GM18909 (cell line): ENCODE results near the gene ACVR1.
"Not testable (repeated sequence)": the region's sequence is repeated elsewhere in the genome, so short reads cannot be mapped to it uniquely, and the experiment has no call there.

ENCODE experiments used
- ATAC-seq: cut with Tn5 transposase; IDR thresholded peaks from one replicate; pipeline ENCODE4 v1.9.1; 2021; ENCODE audit warnings: mild to moderate bottlenecking; ENCODE audit not compliant: unreplicated experiment, poor library complexity

ACVR1 gene

DNA sequence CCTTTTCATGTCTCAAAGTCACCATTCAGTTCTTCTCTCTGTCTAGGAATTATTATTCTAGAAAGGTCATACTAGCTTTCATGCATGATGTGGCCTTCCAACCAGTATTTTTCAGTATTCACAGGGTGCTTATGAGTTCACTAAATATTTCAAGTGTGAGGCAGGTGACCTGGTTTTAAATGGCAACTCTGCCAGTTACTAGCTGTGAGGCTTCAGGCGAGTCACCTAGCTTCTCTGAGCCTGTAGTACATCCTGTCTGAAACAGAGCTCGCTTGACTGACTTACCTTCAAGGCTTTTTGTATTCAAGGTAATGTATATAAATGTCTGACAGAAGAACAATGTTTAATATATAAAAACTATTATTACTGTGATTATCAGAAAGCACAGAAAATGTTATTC, 19.4 kb upstream of the ACVR1 start:
- ATAC-seq = no peak

- no peak for ATAC-seq
These were observed 18.7 kb upstream of the ACVR1 start for GRCh38 chr2:157894694-157895435.

DNA sequence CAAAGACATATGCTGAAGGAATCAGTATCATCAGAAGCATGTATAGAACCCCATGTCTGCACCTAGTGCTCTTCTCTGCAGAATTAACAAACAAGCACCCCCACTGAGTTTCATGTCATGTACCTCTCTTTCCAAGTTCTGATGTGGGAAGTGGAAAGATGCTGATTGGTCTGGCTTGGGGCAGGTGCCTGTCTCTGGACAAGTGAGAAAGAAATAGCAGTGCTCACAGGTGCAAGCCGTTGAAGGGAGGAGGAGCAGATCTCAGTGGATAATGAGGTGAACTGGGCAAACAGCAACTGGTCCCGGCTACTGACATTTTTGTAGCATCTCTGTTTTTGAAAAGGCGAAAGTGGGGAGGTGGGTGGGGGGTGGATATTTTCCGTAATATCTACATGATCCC, 17.5 kb upstream of the ACVR1 start:
- ATAC-seq = no peak

DNA sequence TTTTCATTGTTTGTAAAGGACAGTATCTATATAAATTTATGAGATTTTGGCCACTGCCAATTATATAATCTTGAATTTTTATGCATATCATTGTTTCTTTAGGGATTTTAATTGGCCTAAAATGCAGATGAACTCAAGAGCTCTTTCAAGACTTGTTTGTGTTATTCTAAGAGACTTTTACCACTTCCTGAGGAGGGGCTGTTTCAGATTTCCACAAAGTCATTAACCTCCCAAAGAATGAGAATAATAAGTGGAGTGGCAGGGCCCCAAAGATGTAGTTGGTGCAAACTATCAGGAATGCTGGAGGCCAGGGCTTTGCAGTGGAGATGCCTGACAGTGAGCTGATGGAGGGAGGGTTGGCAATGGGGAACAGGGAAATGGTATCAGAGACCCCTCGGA, 15.5 kb upstream of the ACVR1 start:
- ATAC-seq = no peak

DNA sequence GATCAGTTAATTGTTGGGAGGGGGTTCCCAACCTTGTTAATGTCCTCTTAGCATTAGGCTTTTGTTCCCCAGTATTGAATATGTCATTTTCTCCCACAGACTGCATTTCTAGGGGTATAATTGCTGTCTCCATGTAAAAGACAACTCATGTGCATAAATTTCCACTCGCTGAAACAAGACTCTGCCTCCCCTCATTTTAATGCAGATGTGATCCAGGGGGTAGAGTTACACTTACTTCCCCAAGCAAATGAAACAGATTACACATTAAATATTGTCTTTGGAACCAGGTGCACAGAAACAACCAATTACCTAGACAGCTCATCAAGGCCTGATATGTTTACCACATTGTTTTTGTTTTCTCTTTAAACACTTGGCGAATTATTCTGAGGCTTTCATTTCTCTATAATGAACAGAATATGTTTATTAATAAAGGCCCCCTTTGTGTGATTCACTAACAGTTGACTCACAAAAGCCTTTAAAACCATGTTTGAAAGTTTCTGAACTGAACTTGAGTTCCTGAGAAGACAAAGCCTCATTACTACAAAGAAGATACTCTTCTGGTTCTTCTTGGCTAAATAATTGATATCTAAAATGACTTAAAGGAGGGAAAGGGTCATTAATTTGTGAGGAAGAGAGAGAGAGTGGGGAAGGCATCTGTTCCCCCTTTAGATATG, 15.0 kb upstream of the ACVR1 start:
- ATAC-seq = no peak

DNA sequence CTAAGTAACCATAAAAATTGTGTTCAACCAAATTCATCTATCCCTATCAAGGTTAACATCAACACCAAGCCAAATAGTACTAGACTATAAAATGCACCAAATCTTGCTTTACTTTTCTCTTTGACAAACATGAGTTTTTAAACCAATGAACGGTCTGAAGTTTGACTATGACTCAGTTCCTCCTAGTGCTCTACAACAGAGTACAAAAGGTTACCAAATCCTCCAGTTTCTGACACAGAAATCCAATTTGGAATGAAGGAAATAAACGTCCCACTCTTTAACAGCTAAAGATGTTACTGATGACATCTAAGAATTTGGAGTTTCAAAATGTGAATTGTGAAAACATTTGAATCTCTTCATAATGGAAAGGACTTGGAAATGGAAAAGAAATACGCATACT, 11.8 kb upstream of the ACVR1 start:
- no peak for ATAC-seq

- not testable (repeated sequence) for ATAC-seq
These were observed 8.4 kb upstream of the ACVR1 start for GRCh38 chr2:157884533-157884932.

GRCh38 chr2:157880927-157881326, 4.8 kb upstream of the ACVR1 start:
- ATAC-seq = no peak

GRCh38 chr2:157877761-157878400, 1.8 kb upstream of the ACVR1 start:
- no peak for ATAC-seq

- no peak for ATAC-seq
These were observed 632 bp upstream of the ACVR1 start for GRCh38 chr2:157876786-157877138.

GRCh38 chr2:157875641-157876065, 477 bp downstream of the ACVR1 start:
- peak; percentile 46 for ATAC-seq

DNA sequence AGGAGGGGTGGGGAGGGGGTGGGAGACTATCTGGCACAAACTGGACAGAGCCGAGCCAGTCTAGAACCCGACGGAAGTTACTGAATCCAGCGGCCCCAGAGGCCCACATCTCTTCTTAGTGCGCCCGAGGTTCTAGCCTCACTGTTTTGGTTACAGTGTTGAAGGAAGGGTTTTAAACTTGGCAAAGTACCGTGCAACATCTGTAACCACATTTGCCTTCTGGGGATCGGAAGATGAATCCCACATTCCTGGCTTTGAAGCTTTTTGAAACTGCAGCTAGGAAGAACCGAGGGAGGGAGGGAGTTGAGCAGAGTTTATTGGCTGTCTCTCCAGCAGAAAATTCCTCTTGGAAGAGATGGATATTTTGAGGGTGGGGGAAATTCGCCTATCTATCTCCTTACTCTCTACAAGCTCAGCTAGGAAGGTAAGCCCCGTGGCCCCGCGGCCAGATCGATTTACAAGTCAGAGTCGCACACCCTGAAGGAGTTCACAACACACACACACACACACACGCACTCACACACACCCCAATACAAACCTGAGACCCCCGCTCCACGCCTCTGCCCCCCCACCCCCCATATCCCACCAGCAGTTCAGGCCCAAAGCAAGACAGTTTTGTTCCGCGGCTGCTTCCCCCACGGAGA, 1.0 kb downstream of the ACVR1 start:
- no peak for ATAC-seq

DNA sequence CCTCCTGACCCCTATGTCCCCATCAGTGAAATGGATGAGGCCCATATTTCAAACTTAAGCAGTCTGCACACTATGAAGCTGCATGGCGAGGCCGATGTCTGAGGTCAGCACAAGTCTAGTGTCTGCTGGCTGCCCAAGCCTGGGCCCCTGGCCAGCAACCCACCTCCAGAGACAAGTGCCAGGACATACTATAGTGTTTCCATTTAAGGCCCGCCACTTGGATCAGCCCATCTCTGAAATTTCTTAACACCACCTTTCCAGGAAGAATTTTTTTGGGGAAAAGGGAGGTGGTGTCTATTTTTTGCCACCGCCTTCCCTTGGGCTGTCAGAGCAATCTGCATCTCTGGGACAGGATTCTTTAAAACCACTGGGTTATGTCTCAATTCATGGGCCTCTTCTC, 1.8 kb downstream of the ACVR1 start:
- ATAC-seq = no peak

- ATAC-seq = no peak
These were observed 3.3 kb downstream of the ACVR1 start for GRCh38 chr2:157872791-157873190.

DNA sequence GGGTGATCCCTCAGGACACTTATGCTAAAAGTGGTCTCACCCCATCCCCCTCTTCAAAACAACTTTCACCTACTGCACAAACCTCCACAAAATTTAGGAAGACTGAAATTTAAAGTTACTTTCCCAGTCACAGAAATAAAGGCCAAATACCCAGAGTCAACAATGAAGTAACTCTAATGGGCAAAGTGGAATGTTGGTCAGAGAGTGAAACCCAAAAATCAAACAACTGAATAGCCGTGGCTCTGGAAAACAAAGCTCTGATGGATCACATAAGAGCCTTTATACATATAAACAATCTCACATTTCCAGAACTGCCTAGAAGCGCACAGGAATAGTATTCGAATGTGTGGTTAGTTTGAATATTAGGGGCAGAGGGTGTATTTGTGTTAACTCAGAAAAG, 4.7 kb downstream of the ACVR1 start:
- ATAC-seq = no peak

GRCh38 chr2:157868993-157869392, 7.1 kb downstream of the ACVR1 start:
- no peak for ATAC-seq

DNA sequence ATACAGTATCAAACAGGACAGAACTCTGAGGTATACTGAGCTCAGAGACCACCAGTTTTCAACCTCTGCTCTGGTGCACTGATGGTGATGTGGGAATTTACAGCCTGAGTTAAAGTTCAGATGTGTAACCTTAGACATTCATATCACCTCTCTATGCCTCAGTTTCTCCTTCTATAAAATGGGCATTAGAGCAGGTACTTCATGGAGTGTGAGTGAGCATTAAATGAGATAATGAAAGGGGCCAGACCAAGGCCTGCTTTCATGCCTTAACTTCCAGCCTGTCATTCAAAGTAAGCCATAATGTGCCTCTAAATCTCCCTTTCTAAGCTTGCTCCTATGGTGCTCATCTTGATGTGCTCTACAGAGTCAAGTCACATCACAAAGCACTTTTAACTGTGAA, 8.4 kb downstream of the ACVR1 start:
- ATAC-seq = no peak

GRCh38 chr2:157866666-157867642, 9.2 kb downstream of the ACVR1 start:
- ATAC-seq = no peak

- ATAC-seq = no peak
These were observed 9.9 kb downstream of the ACVR1 start for GRCh38 chr2:157866202-157866601.

- no peak for ATAC-seq
These were observed 11.2 kb downstream of the ACVR1 start for GRCh38 chr2:157864857-157865430.
